ENCODE measurements around the gene DIPK1A. TPM values are rescaled to one million over a fixed set of nuclear protein-coding genes. Genes with fewer than 3 reads are reported as not detected.

Gene DIPK1A
- total RNA-seq, 1 experiment from 2014 or later = 3.8 TPM

DNA sequence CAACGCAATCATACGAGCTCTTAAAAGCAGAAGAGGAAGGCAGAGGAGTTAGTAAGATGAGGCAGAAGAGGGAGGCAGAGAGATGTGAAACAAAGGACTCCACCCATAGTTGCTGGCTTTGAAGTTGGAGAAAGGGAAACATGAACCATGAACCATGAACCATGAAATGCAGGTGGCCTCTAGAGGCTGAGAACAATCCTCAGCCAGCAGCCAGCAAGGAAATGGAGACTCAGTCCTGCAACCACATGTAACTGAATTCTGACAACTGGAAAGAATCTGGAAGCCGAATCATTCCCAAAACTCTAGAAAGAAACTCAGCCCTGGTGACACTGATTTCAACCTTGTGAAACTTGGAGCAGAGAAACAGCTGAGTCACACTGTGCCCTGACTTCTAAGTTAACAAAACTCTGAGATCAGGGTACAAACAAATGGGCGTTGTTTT, 10.1 kb downstream of the DIPK1A start:
- Histone ChIP-seq H3T11ph (ENCODE audit: low read length) (no peak overlapping the region), H3K79me1 (ENCODE audit: insufficient read depth, low read depth, low read length, poor library complexity, severe bottlenecking) (no peaks in the 10 kb centered on the region), H2BK5ac (ENCODE audit: insufficient read length, low read length) (no peak overlapping the region), H3K4ac (ENCODE audit: low read depth, low read length) (no peak overlapping the region), H3K9ac (ENCODE audit: extremely low read depth, insufficient read length, low read length) (no peak overlapping the region), H2AK5ac (ENCODE audit: insufficient read length, low read length) (no peak overlapping the region), H3K27ac (ENCODE audit: insufficient read length, low read depth, low read length) (no peak overlapping the region), H3K56ac (ENCODE audit: insufficient read length, low read depth, low read length) (no peak overlapping the region), H3K27me3 (ENCODE audit: insufficient read depth, low read length) (no peaks in the 10 kb centered on the region), H4K8ac (replicated peaks; ENCODE audit: insufficient read length, low read depth, low read length) (no peak overlapping the region), H3K23me2 (ENCODE audit: insufficient read length, low read depth, low read length, poor library complexity, severe bottlenecking) (no peaks in the 10 kb centered on the region), H3K9me3 (ENCODE audit: control insufficient read depth, low read depth, low read length) (no peaks in the 10 kb centered on the region), H3K4me1 (ENCODE audit: insufficient read depth, low read length) (peaks cover 2% of the 10 kb centered on the region; the same call in 1 of the 2 replicates), H4K91ac (ENCODE audit: insufficient read length, low read depth, low read length) (no peak overlapping the region), H4K5ac (ENCODE audit: insufficient read length, low read depth, low read length) (no peak overlapping the region), H3K79me2 (ENCODE audit: insufficient read depth, low read length) (no peaks in the 10 kb centered on the region), H3K18ac (ENCODE audit: insufficient read length, low read depth, low read length) (no peak overlapping the region), H2BK120ac (ENCODE audit: low read depth, low read length, poor library complexity, severe bottlenecking) (no peak overlapping the region), H2BK20ac (ENCODE audit: low read depth, low read length, poor library complexity, severe bottlenecking) (no peak overlapping the region), H3K14ac (ENCODE audit: insufficient read depth, low read length) (no peak overlapping the region), H2BK15ac (ENCODE audit: low read depth, low read length) (no peak overlapping the region), H3K4me2 (ENCODE audit: insufficient read depth, insufficient read length, low read length) (no peak overlapping the region), H2AFZ (ENCODE audit: low read length) (no peak overlapping the region), H2BK12ac (ENCODE audit: insufficient read length, low read depth, low read length) (peak overlapping the region; percentile 14), H4K20me1 (ENCODE audit: control insufficient read depth, insufficient read depth, insufficient read length) (no peaks in the 10 kb centered on the region), H3K23ac (ENCODE audit: insufficient read length, low read depth, low read length) (no peak overlapping the region)
- Mint-ChIP-seq H3K4me3 (no peak overlapping the region), H3K4me1 (no peaks in the 10 kb centered on the region; a peak in 1 of 4 replicates), H3K9me3 (no peaks in the 10 kb centered on the region), H3K27me3 (ENCODE audit: low read depth) (no peaks in the 10 kb centered on the region), H3K36me3 (ENCODE audit: insufficient read depth in 1 of 3, low read depth in 3 of 3) (no peaks in the 10 kb centered on the region; a peak in 1 of 7 replicates), H3K27ac (no peak overlapping the region)
- DNase-seq = no peak
- TF ChIP-seq, protein P1, sequence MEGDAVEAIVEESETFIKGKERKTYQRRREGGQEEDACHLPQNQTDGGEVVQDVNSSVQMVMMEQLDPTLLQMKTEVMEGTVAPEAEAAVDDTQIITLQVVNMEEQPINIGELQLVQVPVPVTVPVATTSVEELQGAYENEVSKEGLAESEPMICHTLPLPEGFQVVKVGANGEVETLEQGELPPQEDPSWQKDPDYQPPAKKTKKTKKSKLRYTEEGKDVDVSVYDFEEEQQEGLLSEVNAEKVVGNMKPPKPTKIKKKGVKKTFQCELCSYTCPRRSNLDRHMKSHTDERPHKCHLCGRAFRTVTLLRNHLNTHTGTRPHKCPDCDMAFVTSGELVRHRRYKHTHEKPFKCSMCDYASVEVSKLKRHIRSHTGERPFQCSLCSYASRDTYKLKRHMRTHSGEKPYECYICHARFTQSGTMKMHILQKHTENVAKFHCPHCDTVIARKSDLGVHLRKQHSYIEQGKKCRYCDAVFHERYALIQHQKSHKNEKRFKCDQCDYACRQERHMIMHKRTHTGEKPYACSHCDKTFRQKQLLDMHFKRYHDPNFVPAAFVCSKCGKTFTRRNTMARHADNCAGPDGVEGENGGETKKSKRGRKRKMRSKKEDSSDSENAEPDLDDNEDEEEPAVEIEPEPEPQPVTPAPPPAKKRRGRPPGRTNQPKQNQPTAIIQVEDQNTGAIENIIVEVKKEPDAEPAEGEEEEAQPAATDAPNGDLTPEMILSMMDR (conservative IDR thresholded peaks at IDR 0.05) = no peak
- WGBS (ENCODE audit: extremely low coverage, insufficient read length, low lambda C conversion rate) = no CpG with 5 or more reads among the region's 4 CpGs

All from H9 (cell line).